GM20000 (cell line): Measurements from ENCODE around the gene LARP1B.
"Not testable (repeated sequence)": the region's sequence is repeated elsewhere in the genome, so short reads cannot be mapped to it uniquely, and the experiment has no call there.

ENCODE experiments used
- DNase-seq: peaks from one replicate; pipeline ENCODE4 v3.0.0; 2012; ENCODE audit warnings: low spot score
- CTCF ChIP-seq: IDR thresholded peaks from 2 replicates; pipeline ENCODE4 v1.5.1; 2012; ENCODE audit warnings: mild to moderate bottlenecking, control low read depth; ENCODE audit errors: extremely low read depth, missing control alignments

LARP1B gene

GRCh38 chr4:128232719-128233118 is 171.6 kb downstream of the LARP1B start:
- no peak for DNase-seq
- no peak for TF ChIP-seq CTCF

- no peak for DNase-seq
- no peak for TF ChIP-seq CTCF
Measured at GRCh38 chr4:128234836-128235235, 173.7 kb downstream of the LARP1B start.

- no peak for TF ChIP-seq CTCF
- no peak for DNase-seq
Measured at GRCh38 chr4:128241019-128241418, 179.9 kb downstream of the LARP1B start.

GRCh38 chr4:128241425-128241913 is 180.4 kb downstream of the LARP1B start:
- TF ChIP-seq CTCF = no peak
- DNase-seq = no peak

GRCh38 chr4:128241981-128242380 is 180.9 kb downstream of the LARP1B start:
- no peak for DNase-seq
- TF ChIP-seq CTCF = no peak

GRCh38 chr4:128242601-128243000 is 181.5 kb downstream of the LARP1B start:
- no peak for TF ChIP-seq CTCF
- no peak for DNase-seq

GRCh38 chr4:128244379-128244778 is 183.3 kb downstream of the LARP1B start:
- no peak for TF ChIP-seq CTCF
- no peak for DNase-seq

- not testable (repeated sequence) for DNase-seq
Measured at GRCh38 chr4:128245391-128245790, 184.3 kb downstream of the LARP1B start.
